ENCODE measurements around the gene NFATC3.
"Not testable (repeated sequence)": the region's sequence is repeated elsewhere in the genome, so short reads cannot be mapped to it uniquely, and the experiment has no call there.

The NFATC3 gene

GRCh38 chr16:68089067-68089466, 3.9 kb downstream of the NFATC3 start:
- no peak overlapping the region for H3K4me3 ChIP-seq (ENCODE audit: low read depth, low read length)
- no peak for TF ChIP-seq CTCF (conservative IDR thresholded peaks at IDR 0.05; ENCODE audit: low read depth, low read length)

GRCh38 chr16:68090130-68090529, 5.0 kb downstream of the NFATC3 start:
- no peak for DNase-seq (ENCODE audit: low read depth)
- TF ChIP-seq CTCF (conservative IDR thresholded peaks at IDR 0.05; ENCODE audit: low read depth, low read length): no peak
- no peak overlapping the region for H3K4me3 ChIP-seq (ENCODE audit: low read depth, low read length)

More at GRCh38 chr16:68089067-68089466, 3.9 kb downstream of the NFATC3 start:
- no peak for DNase-seq (ENCODE audit: low read depth)

GRCh38 chr16:68090533-68090932, 5.4 kb downstream of the NFATC3 start:
- TF ChIP-seq CTCF (conservative IDR thresholded peaks at IDR 0.05; ENCODE audit: low read depth, low read length): no peak
- no peak overlapping the region for H3K4me3 ChIP-seq (ENCODE audit: low read depth, low read length)
- DNase-seq (ENCODE audit: low read depth): no peak

- no peak for TF ChIP-seq CTCF (conservative IDR thresholded peaks at IDR 0.05; ENCODE audit: low read depth, low read length)
- peak; percentile 76 for DNase-seq (ENCODE audit: low read depth)
- H3K4me3 ChIP-seq (ENCODE audit: low read depth, low read length): no peak overlapping the region
Observed at GRCh38 chr16:68091380-68092261, 6.5 kb downstream of the NFATC3 start.

GRCh38 chr16:68092275-68092674, 7.1 kb downstream of the NFATC3 start:
- H3K4me3 ChIP-seq (ENCODE audit: low read depth, low read length); DNase-seq (ENCODE audit: low read depth): not testable (repeated sequence)

- peak; percentile 67 for TF ChIP-seq CTCF (conservative IDR thresholded peaks at IDR 0.05; ENCODE audit: low read depth, low read length)
- peak; percentile 62 for DNase-seq (ENCODE audit: low read depth)
- H3K4me3 ChIP-seq (ENCODE audit: low read depth, low read length): no peak overlapping the region
Observed at GRCh38 chr16:68093816-68094613, 8.8 kb downstream of the NFATC3 start.

GRCh38 chr16:68094614-68094934, 9.4 kb downstream of the NFATC3 start:
- H3K4me3 ChIP-seq (ENCODE audit: low read depth, low read length): no peak overlapping the region
- TF ChIP-seq CTCF (conservative IDR thresholded peaks at IDR 0.05; ENCODE audit: low read depth, low read length): no peak
- DNase-seq (ENCODE audit: low read depth): no peak
